ENCODE measurements around the gene ZNF804B. TPM values are rescaled to one million over a fixed set of nuclear protein-coding genes. Genes with fewer than 3 reads are reported as not detected.

Gene ZNF804B
- total RNA-seq, 1 experiment from 2014 or later, result not detected

DNA sequence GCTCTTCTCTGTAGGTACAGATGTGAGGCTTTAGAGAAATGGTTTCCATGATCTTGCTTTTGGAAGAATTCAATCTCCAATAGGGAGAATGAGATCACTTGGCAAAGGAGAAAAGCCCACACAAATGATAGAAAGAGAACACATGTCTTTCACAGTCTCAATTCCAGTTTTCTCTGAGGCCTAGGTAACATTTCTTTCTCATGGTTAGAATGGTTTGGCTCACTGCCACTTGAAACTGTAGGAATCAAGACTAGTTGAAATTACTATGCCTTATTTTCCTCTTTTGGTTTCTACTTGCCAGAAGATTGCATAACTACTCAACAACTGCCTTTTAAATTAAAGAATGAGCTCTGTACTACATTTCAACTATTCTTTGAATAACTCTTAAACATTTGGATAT, 312.6 kb downstream of the ZNF804B start:
- no peak overlapping the region for H2BK5ac ChIP-seq (ENCODE audit: insufficient read length, low read length)
- no peak overlapping the region for H3T11ph ChIP-seq (ENCODE audit: low read length)
- no peaks in the 10 kb centered on the region for H3K27me3 Mint-ChIP-seq (ENCODE audit: low read depth)
- no peaks in the 10 kb centered on the region for H3K27me3 ChIP-seq (ENCODE audit: insufficient read depth, low read length)
- H2AFZ ChIP-seq (ENCODE audit: low read length), result no peak overlapping the region
- H3K9me3 Mint-ChIP-seq, result peaks cover 16 to 21% of the 10 kb centered on the region in 2 experiments; a peak in 4 of 5 replicates
- no peaks in the 10 kb centered on the region for H3K79me2 ChIP-seq (ENCODE audit: insufficient read depth, low read length)
- H2BK15ac ChIP-seq (ENCODE audit: low read depth, low read length), result no peak overlapping the region
- no peak overlapping the region for H3K4ac ChIP-seq (ENCODE audit: low read depth, low read length)
- no peak overlapping the region for H2AK5ac ChIP-seq (ENCODE audit: insufficient read length, low read length)
- H3K9ac ChIP-seq (ENCODE audit: extremely low read depth, insufficient read length, low read length), result no peak overlapping the region
- H4K5ac ChIP-seq (ENCODE audit: insufficient read length, low read depth, low read length), result no peak overlapping the region
- H3K4me1 Mint-ChIP-seq, result 0 out of 4 replicates have a peak, but pooled peaks cover 0 to 3% of the 10 kb centered on the region in 2 experiments
- no peak overlapping the region for H2BK12ac ChIP-seq (ENCODE audit: insufficient read length, low read depth, low read length)
- H3K23me2 ChIP-seq (ENCODE audit: insufficient read length, low read depth, low read length, poor library complexity, severe bottlenecking), result no peaks in the 10 kb centered on the region
- no peak for DNase-seq
- TF ChIP-seq, protein P1, sequence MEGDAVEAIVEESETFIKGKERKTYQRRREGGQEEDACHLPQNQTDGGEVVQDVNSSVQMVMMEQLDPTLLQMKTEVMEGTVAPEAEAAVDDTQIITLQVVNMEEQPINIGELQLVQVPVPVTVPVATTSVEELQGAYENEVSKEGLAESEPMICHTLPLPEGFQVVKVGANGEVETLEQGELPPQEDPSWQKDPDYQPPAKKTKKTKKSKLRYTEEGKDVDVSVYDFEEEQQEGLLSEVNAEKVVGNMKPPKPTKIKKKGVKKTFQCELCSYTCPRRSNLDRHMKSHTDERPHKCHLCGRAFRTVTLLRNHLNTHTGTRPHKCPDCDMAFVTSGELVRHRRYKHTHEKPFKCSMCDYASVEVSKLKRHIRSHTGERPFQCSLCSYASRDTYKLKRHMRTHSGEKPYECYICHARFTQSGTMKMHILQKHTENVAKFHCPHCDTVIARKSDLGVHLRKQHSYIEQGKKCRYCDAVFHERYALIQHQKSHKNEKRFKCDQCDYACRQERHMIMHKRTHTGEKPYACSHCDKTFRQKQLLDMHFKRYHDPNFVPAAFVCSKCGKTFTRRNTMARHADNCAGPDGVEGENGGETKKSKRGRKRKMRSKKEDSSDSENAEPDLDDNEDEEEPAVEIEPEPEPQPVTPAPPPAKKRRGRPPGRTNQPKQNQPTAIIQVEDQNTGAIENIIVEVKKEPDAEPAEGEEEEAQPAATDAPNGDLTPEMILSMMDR (conservative IDR thresholded peaks at IDR 0.05), result no peak
- H3K9me3 ChIP-seq (ENCODE audit: control insufficient read depth, low read depth, low read length), result no peaks in the 10 kb centered on the region
- no peak overlapping the region for H2BK120ac ChIP-seq (ENCODE audit: low read depth, low read length, poor library complexity, severe bottlenecking)
- H3K23ac ChIP-seq (ENCODE audit: insufficient read length, low read depth, low read length), result no peak overlapping the region
- no peak overlapping the region for H3K27ac ChIP-seq (ENCODE audit: insufficient read length, low read depth, low read length)
- no peak overlapping the region for H3K14ac ChIP-seq (ENCODE audit: insufficient read depth, low read length)
- no peak overlapping the region for H4K91ac ChIP-seq (ENCODE audit: insufficient read length, low read depth, low read length)
- no peak overlapping the region for H4K8ac ChIP-seq (replicated peaks; ENCODE audit: insufficient read length, low read depth, low read length)
- no peak overlapping the region for H3K4me3 Mint-ChIP-seq
- H3K56ac ChIP-seq (ENCODE audit: insufficient read length, low read depth, low read length), result no peak overlapping the region
- no peaks in the 10 kb centered on the region for H3K79me1 ChIP-seq (ENCODE audit: insufficient read depth, low read depth, low read length, poor library complexity, severe bottlenecking)
- H3K27ac Mint-ChIP-seq, result no peak overlapping the region
- H3K36me3 Mint-ChIP-seq (ENCODE audit: insufficient read depth in 1 of 3, low read depth in 3 of 3), result peaks cover 8 to 15% (median 9%) of the 10 kb centered on the region in 3 experiments; a peak in 6 of 7 replicates
- H2BK20ac ChIP-seq (ENCODE audit: low read depth, low read length, poor library complexity, severe bottlenecking), result no peak overlapping the region
- H3K4me1 ChIP-seq (ENCODE audit: insufficient read depth, low read length), result no peaks in the 10 kb centered on the region
- no peak overlapping the region for H3K4me2 ChIP-seq (ENCODE audit: insufficient read depth, insufficient read length, low read length)
- no peaks in the 10 kb centered on the region for H4K20me1 ChIP-seq (ENCODE audit: control insufficient read depth, insufficient read depth, insufficient read length)
- H3K18ac ChIP-seq (ENCODE audit: insufficient read length, low read depth, low read length), result no peak overlapping the region

Data from H9 (cell line).